Endometrium (tissue), 2 donors: ENCODE data around the gene USH2A.
"Not testable (repeated sequence)": the region's sequence is repeated elsewhere in the genome, so short reads cannot be mapped to it uniquely, and the experiment has no call there.

ENCODE experiments used
- FAIRE-seq: peaks from 2 replicates; lab custom pipeline; 2012; peaks lifted over from hg19 to GRCh38; lab: Jason Lieb, UNC
- donor health status: control.
- donor health status: control.

The USH2A gene

DNA sequence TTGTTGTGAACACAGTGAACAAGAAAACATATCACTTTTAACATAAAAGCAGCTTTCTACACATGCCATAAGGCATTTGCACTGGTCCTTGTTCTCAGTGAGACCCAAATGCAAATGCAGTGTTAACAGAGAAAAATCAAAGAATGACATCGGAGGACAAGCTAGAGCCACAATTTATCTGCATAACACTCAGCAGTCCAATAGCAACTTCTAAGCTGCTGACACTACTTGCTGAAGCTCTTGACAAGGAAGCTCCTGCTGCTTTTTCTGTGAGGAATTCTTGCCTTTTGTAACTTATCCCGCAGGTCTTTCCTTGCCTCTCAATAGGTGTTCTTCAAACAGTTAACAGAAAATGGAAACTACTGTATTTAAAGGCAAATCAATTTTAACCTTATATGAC lies 34.7 kb downstream of the USH2A start:
- no peak for FAIRE-seq

- FAIRE-seq = no peak
Measured at GRCh38 chr1:216387782-216388181, 35.5 kb downstream of the USH2A start.

GRCh38 chr1:216379441-216379840 lies 43.8 kb downstream of the USH2A start:
- no peak for FAIRE-seq

GRCh38 chr1:216368249-216368648 lies 55.0 kb downstream of the USH2A start:
- no peak for FAIRE-seq

- FAIRE-seq = no peak
Measured at GRCh38 chr1:216366979-216367378, 56.3 kb downstream of the USH2A start.

GRCh38 chr1:216356945-216357344 lies 66.3 kb downstream of the USH2A start:
- FAIRE-seq = no peak

DNA sequence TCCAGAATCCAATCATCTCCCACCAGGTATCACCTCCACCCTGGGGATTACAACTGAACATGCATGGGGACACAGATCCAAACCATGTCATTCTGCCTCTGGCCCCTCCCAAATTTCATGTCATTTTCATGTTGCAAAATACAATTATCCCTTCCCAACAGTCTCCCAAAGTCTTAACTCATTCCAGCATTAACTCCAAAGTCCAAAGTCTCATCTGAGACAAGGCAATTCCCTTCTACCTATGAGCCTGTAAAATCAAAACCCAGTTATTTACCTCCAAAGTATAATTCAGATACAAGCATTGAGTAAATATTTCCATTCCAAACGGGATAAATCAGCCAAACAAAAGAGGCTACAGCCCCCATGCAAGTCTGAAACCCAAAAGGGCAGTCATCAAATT lies 73.1 kb downstream of the USH2A start:
- FAIRE-seq = no peak

GRCh38 chr1:216346526-216346925 lies 76.7 kb downstream of the USH2A start:
- no peak for FAIRE-seq

- FAIRE-seq = not testable (repeated sequence)
Measured at GRCh38 chr1:216340542-216340941, 82.7 kb downstream of the USH2A start.

DNA sequence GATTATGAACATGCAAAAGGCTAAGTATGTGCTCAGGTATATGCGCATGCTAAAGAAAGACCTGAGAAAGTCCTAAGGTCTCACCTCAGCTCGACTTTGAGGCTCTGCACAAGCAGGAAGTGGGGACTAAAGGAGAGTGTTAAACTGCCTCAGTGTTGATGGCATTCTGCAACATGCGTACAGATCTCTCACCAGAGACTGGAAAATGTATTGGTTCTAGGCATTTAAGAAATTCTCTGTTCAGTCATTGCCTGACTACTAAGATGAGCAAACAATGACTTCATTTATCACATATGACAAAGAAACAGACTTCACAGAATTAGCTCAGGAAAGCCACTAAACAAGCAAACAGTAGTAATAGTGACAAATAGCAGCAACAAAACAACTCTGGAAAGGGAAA lies 90.8 kb downstream of the USH2A start:
- FAIRE-seq = no peak

GRCh38 chr1:216332003-216332402 lies 91.2 kb downstream of the USH2A start:
- FAIRE-seq = no peak

DNA sequence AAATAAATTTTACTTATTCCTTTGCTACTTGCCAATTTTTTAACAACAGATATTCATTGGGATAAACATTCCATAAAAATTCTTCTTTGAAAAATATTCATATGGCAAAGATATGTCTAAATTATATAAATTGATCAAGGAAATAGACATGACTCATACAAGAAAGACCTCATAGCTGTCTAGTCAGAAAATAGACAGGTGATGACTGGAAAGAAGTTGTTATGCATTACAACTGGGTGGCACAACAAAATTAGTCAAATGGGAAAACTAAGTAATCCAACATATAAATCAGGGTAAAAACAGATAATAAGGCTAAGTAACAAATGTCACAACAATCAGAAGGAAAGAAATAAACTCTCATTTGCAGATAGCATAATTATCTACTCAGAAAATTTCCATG lies 92.0 kb downstream of the USH2A start:
- no peak for FAIRE-seq

DNA sequence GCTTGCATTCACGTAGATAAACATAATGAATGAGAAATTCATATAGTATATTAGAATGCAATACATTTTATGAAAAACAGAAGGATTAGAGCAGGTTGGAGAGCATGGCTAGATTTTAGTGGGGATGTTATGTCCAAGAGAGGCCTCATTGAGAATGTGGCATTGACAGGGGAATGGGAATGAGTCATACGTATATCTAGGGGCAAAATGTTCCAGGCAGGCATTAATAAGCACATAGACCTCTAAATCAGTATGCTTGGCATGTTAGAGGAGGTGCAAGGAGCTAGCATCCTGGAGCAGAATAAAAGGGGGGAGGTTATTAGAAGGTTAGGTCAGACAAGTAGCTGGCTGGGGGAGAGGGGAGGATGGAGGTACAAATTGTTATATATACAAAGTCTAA lies 93.0 kb downstream of the USH2A start:
- FAIRE-seq = no peak

DNA sequence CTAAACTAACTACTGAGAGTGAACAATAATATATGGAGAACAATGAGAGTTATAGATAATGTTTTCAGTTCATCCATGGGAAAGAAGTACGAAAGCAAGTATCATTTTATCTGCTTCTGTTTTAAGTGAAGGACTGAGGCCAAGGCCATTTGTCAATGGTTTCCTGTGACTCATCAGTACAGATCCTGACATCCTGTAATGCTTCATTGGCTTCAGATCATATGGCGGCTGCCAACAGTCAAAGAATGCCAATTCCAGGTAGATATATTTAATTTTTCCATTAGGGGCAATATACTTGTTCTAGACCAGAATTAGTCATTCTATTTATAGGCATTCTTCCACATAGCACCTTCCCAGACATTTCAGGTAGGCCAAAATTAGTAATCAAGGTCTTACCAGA lies 97.3 kb downstream of the USH2A start:
- no peak for FAIRE-seq

DNA sequence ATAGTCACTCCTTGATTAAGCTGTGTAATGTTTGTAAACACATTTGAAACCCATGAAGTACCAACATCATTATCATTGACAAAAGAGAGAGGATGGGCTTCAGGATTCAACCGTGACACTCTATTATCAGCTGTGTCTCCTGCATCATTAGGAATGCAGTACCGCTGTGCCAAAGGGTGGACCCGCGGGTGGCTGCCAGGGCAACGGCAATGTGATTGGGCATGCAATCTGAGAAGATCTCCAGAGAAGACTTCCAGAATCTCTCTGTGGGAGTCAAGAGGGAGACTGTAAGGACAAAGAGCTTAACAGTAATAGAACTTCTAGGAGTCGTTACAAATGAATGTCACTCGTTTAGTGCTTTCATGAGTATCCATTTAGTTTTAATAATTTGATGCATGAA lies 97.9 kb downstream of the USH2A start:
- no peak for FAIRE-seq

DNA sequence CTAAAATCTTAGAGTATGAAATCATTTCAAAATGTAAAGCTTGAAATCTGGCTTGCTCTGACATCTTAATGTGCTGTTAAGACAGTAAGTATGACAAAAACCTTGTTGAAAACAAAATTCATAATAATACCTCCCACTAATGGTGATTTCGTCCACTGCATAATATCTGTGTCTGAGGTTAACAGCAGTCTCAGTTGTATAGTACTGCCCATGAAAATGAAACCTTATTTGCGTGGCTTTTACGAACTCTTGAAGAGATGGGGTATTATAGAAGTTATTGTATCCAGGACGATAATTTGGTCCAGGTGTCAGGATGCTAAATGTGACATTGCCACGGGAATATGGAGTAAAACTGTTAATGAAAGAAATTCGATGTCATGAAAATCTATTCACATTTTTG lies 99.9 kb downstream of the USH2A start:
- no peak for FAIRE-seq

GRCh38 chr1:216314379-216315095 lies 108.7 kb downstream of the USH2A start:
- FAIRE-seq = no peak

DNA sequence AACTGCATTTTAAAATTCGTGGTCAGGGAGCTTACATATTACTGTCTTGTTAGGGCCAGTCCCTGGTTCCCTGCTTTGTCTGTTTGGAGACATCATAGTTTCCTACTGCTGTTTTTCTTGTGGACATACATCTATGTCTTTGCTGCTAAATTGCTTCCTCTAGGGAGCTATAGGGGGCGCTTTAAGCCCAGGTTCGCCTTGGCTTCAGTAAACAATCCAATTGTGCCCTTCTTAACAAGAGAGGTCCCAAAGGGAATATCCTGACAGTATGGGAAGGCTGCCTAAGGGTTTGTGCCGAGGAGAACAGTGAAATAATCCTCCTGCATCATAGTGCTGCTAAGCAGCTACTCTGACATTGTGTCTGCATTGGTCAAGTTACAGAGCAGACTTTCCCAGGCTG lies 112.5 kb downstream of the USH2A start:
- FAIRE-seq = no peak

DNA sequence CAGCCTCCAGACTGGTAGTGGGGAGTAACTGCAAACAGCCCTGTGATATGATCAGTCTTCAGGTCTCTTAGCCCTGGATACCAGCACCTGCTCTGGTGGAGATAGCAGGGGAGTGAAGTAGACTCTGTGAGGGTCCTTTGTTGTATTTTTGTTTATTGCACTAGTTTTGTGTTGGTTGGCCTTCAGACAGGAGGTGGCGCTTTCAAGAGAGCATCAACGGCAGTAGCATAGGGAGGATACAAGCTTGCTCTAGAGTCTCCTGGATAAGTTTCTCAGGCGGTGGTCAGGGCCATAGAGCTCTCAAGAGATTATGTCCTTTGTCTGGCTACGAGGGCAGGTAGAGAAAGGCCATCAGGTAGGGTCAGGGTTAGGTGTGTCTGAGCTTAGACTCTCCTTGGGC lies 116.4 kb downstream of the USH2A start:
- no peak for FAIRE-seq

DNA sequence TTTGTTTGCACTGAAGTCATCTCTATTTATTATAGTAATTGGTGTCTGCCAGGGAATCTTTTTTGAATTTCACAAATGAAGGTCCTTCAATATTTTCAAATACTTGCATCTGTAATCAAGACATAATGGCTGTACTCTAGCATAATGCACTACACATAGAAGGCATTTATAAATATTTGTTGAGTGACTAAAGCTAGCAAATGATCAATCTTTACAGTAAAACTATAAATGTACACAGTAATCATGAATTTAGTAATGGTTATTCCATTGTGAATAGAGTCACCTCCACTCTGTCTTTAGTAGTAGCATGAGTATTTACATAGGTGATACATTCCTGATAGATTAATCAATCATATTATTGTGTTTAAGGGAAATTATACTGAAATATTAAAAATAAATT lies 119.6 kb downstream of the USH2A start:
- FAIRE-seq = no peak

- FAIRE-seq = no peak
Measured at GRCh38 chr1:216293683-216294082, 129.6 kb downstream of the USH2A start.

DNA sequence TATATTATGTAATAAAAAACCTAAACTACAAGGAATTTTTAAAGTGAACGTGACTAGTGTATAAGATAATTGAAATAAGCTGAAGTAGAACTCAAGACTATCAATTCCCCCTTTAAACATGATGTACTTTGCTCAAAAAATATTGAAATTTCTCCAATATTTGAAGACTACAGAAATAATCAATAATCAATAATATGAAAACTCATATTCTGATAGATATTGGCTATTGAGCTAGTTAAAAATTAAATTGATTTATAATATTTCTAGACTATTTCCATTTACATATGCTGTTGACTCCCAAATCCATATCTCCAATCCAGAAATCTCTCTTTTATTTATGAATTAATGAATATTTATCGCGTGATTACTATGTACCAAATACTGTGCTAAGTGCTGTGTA lies 133.2 kb downstream of the USH2A start:
- no peak for FAIRE-seq

- no peak for FAIRE-seq
Measured at GRCh38 chr1:216285052-216285451, 138.2 kb downstream of the USH2A start.

GRCh38 chr1:216281757-216282156 lies 141.5 kb downstream of the USH2A start:
- no peak for FAIRE-seq
